Breast epithelium (tissue), 4 donors: Measurements from ENCODE around the gene SGCA. TPM values are rescaled to one million over a fixed set of nuclear protein-coding genes. Genes with fewer than 3 reads are reported as not detected.

Experiments
- DNase-seq, 2 donors: peaks; one replicate each; pipeline ENCODE4 v3.0.0-alpha.2; 2019; ENCODE audit warnings: low spot score in 2 of 2
- H3K27ac ChIP-seq, 2 donors: fragments of 200-600 bp; sonication (generic) in 1 of 2; one replicate each; pipeline ENCODE4 v1.5.1; 2016 to 2019; ENCODE audit warnings: mild to moderate bottlenecking in 1 of 2
- H3K27me3 ChIP-seq, 2 donors: fragments of 200-600 bp; sonication (generic) in 1 of 2; one replicate each; pipeline versions ENCODE4 v1.5.1 to v1.6.0; 2017 to 2019; ENCODE audit warnings: control low read depth in 1 of 2, mild to moderate bottlenecking in 1 of 2
- H3K36me3 ChIP-seq: fragments of 200-600 bp; one replicate; pipeline ENCODE4 v1.5.1; 2019
- H3K4me1 ChIP-seq, 2 donors: fragments of 200-600 bp; sonication (generic); one replicate each; pipeline ENCODE4 v1.5.1; 2016 to 2019; ENCODE audit warnings: control low read depth in 1 of 2
- H3K4me3 ChIP-seq, 3 donors: fragments of 200-600 bp; sonication (generic); 1 replicate in 2 of 3; 2 replicates in 1 of 3; pipeline ENCODE4 v1.5.1; 2016 to 2019; ENCODE audit warnings: mild to moderate bottlenecking in 3 of 3, moderate library complexity in 2 of 3
- H3K9me3 ChIP-seq, 2 donors: fragments of 200-600 bp; sonication (generic) in 1 of 2; one replicate each; pipeline ENCODE4 v1.5.1; 2016 to 2019; ENCODE audit warnings: control low read depth in 1 of 2
- CTCF ChIP-seq, 3 donors: fragments of 450-650 bp; IDR thresholded peaks; one replicate each; pipeline ENCODE4 v1.5.1; 2016 to 2017; ENCODE audit warnings: antibody characterized with exemption in 3 of 3, mild to moderate bottlenecking in 3 of 3, moderate library complexity in 3 of 3
- POLR2A ChIP-seq: fragments of 450-650 bp; IDR thresholded peaks from one replicate; pipeline ENCODE4 v1.6.1; 2016; ENCODE audit warnings: antibody characterized with exemption, mild to moderate bottlenecking, moderate library complexity
- POLR2AphosphoS5 ChIP-seq, 3 donors: sonication (generic); formaldehyde crosslinking; IDR thresholded peaks; one replicate each; pipeline ENCODE4 v1.6.1; 2017; ENCODE audit warnings: antibody characterized with exemption in 3 of 3
- intact Hi-C: fragments of 100-400 bp; cut with DNase I; formaldehyde crosslinking; loops from one replicate; pipeline ENCODE4 v1.15.1; 2023; ENCODE audit warnings: low total_unique reads
- total RNA-seq, 3 donors: library from RNA; depleted of rRNA; stranded (reverse); fragments of >200 nt; gene quantifications; one replicate each; pipeline ENCODE4 v1.1.0, GENCODE V29; 2016

SGCA gene
- total RNA-seq, 3 donors from 2014 or later: 0.33 to 2.6 (median 0.73) TPM

- H3K4me1 ChIP-seq: no peaks in the 10 kb centered on the region
- peak overlapping the region in 1 of 2 donors; percentile 48 for H3K27ac ChIP-seq
- peak in 1 of 2 donors; percentile 77 for DNase-seq
- no peaks in the 10 kb centered on the region for H3K9me3 ChIP-seq
- intact Hi-C loops: no loop called here
- no peaks in the 10 kb centered on the region for H3K36me3 ChIP-seq
- H3K4me3 ChIP-seq: no peak overlapping the region
- H3K27me3 ChIP-seq: no peaks in the 10 kb centered on the region
- TF ChIP-seq POLR2A (no peak), POLR2AphosphoS5 (IDR thresholded peaks at IDR 0.05) (peak in 1 of 3 donors; percentile 12), CTCF (IDR thresholded peaks at IDR 0.05) (peak; percentile 93 to 96 (median 95))
Observed at GRCh38 chr17:50139950-50140885, 25.6 kb upstream of the SGCA start.

GRCh38 chr17:50141026-50141744 is 24.6 kb upstream of the SGCA start:
- no peak for DNase-seq
- no peaks in the 10 kb centered on the region for H3K9me3 ChIP-seq
- H3K4me3 ChIP-seq: no peak overlapping the region
- intact Hi-C loops: no loop called here
- no peak for TF ChIP-seq CTCF (IDR thresholded peaks at IDR 0.05)
- no peaks in the 10 kb centered on the region for H3K4me1 ChIP-seq
- peak overlapping the region in 1 of 2 donors; percentile 48 for H3K27ac ChIP-seq
- H3K36me3 ChIP-seq: no peaks in the 10 kb centered on the region
- no peaks in the 10 kb centered on the region for H3K27me3 ChIP-seq

- Histone ChIP-seq H3K36me3 (no peaks in the 10 kb centered on the region), H3K9me3 (no peaks in the 10 kb centered on the region), H3K27me3 (no peaks in the 10 kb centered on the region), H3K4me3 (no peak overlapping the region), H3K4me1 (peaks cover 1 to 4% of the 10 kb centered on the region in 2 donors), H3K27ac (no peak overlapping the region)
- no peak for TF ChIP-seq POLR2A
- TF ChIP-seq POLR2AphosphoS5 (IDR thresholded peaks at IDR 0.05): no peak
- no peak for DNase-seq
- intact Hi-C loops: no loop called here
Observed at GRCh38 chr17:50141745-50142110, 24.1 kb upstream of the SGCA start.

GRCh38 chr17:50143461-50144176 is 22.2 kb upstream of the SGCA start:
- H3K27me3 ChIP-seq: no peaks in the 10 kb centered on the region
- TF ChIP-seq POLR2AphosphoS5 (IDR thresholded peaks at IDR 0.05) (no peak), CTCF (IDR thresholded peaks at IDR 0.05) (no peak), POLR2A (no peak)
- H3K36me3 ChIP-seq: no peaks in the 10 kb centered on the region
- no peak overlapping the region for H3K4me3 ChIP-seq
- intact Hi-C loops: no loop called here
- H3K27ac ChIP-seq: peak overlapping the region in 1 of 2 donors; percentile 32
- H3K9me3 ChIP-seq: no peaks in the 10 kb centered on the region
- no peak for DNase-seq
- H3K4me1 ChIP-seq: peaks cover 10 to 17% of the 10 kb centered on the region in 2 donors

- intact Hi-C loops: no loop called here
- H3K9me3 ChIP-seq: no peaks in the 10 kb centered on the region
- peak overlapping the region in 1 of 2 donors; percentile 32 for H3K27ac ChIP-seq
- H3K4me1 ChIP-seq: peaks cover 10 to 17% of the 10 kb centered on the region in 2 donors
- no peak for TF ChIP-seq CTCF (IDR thresholded peaks at IDR 0.05)
- TF ChIP-seq POLR2AphosphoS5 (IDR thresholded peaks at IDR 0.05): no peak
- TF ChIP-seq POLR2A: no peak
- H3K4me3 ChIP-seq: no peak overlapping the region
- DNase-seq: no peak
- no peaks in the 10 kb centered on the region for H3K36me3 ChIP-seq
- no peaks in the 10 kb centered on the region for H3K27me3 ChIP-seq
Observed at GRCh38 chr17:50144355-50144754, 21.4 kb upstream of the SGCA start.
